Measurements from ENCODE around the gene NKX2-4.

Gene NKX2-4

DNA sequence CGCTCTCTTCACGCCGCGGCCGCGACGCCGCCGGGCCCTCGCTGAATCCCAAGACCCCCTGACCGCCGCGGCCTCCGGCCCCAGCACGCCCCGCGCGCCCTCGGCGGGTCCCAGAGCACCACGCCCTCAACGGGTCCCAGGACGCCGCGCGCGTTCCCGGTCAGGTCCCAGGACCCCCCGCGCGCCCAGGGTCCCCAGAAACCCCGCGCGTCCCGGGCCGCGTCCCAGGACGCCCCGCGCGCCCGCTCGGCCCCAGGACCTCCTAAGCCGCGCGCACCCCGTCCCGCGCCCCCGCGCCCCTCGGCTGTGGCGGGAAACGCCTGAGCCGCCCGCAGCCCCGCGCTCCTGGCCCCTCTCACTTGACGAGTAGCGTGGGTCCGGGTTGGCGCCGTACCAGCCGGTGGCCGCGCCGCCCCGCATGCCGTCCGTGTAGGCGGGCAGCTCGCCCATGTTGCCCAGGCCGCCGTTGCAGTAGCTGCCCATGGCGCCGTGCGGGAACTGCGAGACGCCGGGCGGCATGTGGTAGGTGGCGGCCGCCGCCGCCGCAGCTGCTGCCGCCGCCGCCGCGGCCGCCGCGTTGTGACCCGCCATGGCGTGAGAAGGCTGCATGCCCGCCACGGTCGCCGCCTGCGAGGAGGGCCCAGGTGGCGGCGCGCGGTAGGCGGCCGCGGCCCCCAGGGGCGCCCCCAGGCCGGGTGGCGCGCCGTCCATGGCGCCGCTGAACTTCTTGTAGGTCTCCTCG is 556 bp downstream of the NKX2-4 start:
- TF ChIP-seq, protein P1, sequence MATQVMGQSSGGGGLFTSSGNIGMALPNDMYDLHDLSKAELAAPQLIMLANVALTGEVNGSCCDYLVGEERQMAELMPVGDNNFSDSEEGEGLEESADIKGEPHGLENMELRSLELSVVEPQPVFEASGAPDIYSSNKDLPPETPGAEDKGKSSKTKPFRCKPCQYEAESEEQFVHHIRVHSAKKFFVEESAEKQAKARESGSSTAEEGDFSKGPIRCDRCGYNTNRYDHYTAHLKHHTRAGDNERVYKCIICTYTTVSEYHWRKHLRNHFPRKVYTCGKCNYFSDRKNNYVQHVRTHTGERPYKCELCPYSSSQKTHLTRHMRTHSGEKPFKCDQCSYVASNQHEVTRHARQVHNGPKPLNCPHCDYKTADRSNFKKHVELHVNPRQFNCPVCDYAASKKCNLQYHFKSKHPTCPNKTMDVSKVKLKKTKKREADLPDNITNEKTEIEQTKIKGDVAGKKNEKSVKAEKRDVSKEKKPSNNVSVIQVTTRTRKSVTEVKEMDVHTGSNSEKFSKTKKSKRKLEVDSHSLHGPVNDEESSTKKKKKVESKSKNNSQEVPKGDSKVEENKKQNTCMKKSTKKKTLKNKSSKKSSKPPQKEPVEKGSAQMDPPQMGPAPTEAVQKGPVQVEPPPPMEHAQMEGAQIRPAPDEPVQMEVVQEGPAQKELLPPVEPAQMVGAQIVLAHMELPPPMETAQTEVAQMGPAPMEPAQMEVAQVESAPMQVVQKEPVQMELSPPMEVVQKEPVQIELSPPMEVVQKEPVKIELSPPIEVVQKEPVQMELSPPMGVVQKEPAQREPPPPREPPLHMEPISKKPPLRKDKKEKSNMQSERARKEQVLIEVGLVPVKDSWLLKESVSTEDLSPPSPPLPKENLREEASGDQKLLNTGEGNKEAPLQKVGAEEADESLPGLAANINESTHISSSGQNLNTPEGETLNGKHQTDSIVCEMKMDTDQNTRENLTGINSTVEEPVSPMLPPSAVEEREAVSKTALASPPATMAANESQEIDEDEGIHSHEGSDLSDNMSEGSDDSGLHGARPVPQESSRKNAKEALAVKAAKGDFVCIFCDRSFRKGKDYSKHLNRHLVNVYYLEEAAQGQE (IDR thresholded peaks at IDR 0.05; ENCODE audit: low read depth) = no peak
- TF ChIP-seq, protein P2, sequence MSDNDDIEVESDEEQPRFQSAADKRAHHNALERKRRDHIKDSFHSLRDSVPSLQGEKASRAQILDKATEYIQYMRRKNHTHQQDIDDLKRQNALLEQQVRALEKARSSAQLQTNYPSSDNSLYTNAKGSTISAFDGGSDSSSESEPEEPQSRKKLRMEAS (IDR thresholded peaks at IDR 0.05) = peak; percentile 47; the same call in 1 of the 2 replicates
- TF ChIP-seq NFIC (IDR thresholded peaks at IDR 0.05) (no peak), TCF12 (IDR thresholded peaks at IDR 0.05; ENCODE audit: low read depth) (no peak)

DNA sequence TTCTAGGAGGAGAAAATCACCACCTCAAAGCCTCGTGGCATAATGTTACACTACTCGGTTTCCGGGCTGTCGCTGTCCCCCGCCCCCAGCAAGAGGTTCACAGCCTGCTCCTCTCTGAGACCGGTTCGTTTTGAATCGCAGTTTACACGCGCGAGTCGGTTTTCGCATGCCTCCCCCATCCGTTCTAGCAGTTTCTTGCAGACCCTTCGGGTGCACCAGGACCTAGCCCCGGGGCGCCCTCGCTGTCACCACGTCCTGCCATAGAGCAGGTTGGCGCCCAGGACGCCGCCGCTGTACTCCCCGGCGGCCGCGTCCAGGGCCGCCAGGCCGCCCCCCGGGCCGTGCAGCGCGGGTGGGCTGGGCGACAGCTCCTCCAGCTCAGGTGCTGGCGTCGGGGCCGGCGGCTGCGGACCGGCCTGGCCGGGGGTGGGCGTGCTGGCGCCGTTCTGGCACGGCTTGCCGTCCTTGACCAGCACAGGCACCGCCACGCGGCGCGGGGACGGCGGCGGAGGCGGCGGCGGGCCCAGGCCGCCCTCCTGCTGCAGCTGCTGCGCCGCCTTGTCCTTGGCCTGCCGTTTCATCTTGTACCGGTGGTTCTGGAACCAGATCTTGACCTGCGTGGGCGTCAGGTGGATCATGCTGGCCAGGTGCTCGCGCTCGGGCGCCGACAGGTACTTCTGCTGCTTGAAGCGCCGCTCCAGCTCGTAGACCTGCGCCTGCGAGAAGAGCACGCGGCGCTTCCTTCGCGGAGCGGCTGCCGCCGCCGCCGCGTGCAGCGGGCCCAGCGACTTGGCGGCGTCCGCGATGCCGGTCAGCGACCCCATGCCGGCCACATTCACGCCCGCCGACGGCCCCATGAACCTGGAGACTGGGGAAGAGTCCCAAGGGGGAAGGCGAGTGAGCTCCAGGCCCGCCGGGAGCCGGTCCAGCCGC is 1.4 kb downstream of the NKX2-4 start:
- TF ChIP-seq NFIC (IDR thresholded peaks at IDR 0.05) (no peak), ZBTB7A (IDR thresholded peaks at IDR 0.05; ENCODE audit: low read depth) (no peak)

DNA sequence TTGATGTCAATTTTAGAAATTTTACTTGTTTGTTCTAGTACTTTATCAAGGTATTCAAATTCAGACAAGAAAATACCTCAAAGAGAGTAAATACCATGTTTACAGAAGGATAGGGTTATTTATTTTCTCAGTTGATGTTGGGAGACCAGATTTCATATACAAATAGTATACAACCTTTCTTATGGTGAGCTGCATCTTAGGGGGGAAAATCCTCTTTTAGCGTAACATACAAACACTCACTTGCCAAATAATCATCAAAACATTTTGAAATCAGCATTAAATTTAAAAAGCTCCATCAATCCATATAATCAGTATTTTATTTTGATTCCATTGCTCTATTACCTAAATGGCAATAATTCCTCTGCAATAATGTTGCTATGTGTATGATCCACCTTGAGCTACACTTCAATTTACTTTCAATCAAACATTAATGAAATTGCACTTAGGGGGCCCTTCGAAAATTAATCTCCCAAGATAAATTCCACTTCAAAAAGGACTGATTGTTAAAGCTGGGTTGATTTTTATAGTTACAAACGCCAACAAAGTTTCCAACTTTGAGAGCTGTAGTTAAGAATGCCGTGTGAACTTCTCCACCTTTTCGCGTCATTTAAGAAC is 2.2 kb downstream of the NKX2-4 start:
- TF ChIP-seq TCF12 (IDR thresholded peaks at IDR 0.05; ENCODE audit: low read depth) = no peak
- TF ChIP-seq TAF1 (IDR thresholded peaks at IDR 0.05; ENCODE audit: low read depth) = no peak
- TF ChIP-seq, protein P3, sequence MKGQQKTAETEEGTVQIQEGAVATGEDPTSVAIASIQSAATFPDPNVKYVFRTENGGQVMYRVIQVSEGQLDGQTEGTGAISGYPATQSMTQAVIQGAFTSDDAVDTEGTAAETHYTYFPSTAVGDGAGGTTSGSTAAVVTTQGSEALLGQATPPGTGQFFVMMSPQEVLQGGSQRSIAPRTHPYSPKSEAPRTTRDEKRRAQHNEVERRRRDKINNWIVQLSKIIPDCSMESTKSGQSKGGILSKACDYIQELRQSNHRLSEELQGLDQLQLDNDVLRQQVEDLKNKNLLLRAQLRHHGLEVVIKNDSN (IDR thresholded peaks at IDR 0.05) = no peak
- TF ChIP-seq CREB1 (IDR thresholded peaks at IDR 0.05; ENCODE audit: low read depth) = no peak
- TF ChIP-seq ZBTB7A (IDR thresholded peaks at IDR 0.05; ENCODE audit: low read depth) = no peak
- TF ChIP-seq CEBPB (IDR thresholded peaks at IDR 0.05) = no peak
- no peak for TF ChIP-seq EP300 (IDR thresholded peaks at IDR 0.05; ENCODE audit: borderline replicate concordance)
- no peak for TF ChIP-seq YY1 (IDR thresholded peaks at IDR 0.05; ENCODE audit: low read depth)
- TF ChIP-seq RAD21 (IDR thresholded peaks at IDR 0.05; ENCODE audit: low read depth) = no peak
- TF ChIP-seq, protein P2 (IDR thresholded peaks at IDR 0.05) = no peak
- no peak for TF ChIP-seq FOXM1 (IDR thresholded peaks at IDR 0.05; ENCODE audit: borderline replicate concordance, low read depth)
- TF ChIP-seq TEAD4 (IDR thresholded peaks at IDR 0.05) = no peak

DNA sequence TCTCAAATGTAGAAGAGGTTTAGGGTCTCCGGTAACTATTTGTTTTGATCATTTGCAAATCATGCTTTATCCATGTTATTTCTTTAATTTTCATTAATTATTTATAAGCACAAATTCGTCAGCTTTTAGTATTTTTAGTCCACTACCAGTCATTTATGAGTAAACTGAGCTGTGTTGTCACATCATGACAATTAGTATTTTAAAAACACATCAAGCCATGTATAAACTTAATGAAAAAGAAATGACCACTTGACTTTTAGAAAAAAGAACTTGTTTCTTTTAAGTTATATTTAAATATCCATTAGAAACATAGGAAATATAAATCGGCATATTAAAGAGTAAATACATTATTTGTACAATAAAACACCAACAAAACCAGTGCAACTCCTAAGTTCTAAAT is 2.8 kb downstream of the NKX2-4 start:
- no peak for TF ChIP-seq CEBPB (IDR thresholded peaks at IDR 0.05)
- no peak for TF ChIP-seq ZBTB7A (IDR thresholded peaks at IDR 0.05; ENCODE audit: low read depth)
- no peak for TF ChIP-seq EP300 (IDR thresholded peaks at IDR 0.05; ENCODE audit: borderline replicate concordance)
- no peak for TF ChIP-seq TEAD4 (IDR thresholded peaks at IDR 0.05)
- TF ChIP-seq, protein P3 (IDR thresholded peaks at IDR 0.05) = no peak
- TF ChIP-seq YY1 (IDR thresholded peaks at IDR 0.05; ENCODE audit: low read depth) = no peak
- TF ChIP-seq, protein P1 (IDR thresholded peaks at IDR 0.05; ENCODE audit: low read depth) = no peak
- TF ChIP-seq FOXM1 (IDR thresholded peaks at IDR 0.05; ENCODE audit: borderline replicate concordance, low read depth) = no peak
- TF ChIP-seq TCF12 (IDR thresholded peaks at IDR 0.05; ENCODE audit: low read depth) = no peak
- no peak for TF ChIP-seq RAD21 (IDR thresholded peaks at IDR 0.05; ENCODE audit: low read depth)
- no peak for TF ChIP-seq EGR1 (IDR thresholded peaks at IDR 0.05)
- no peak for TF ChIP-seq CREB1 (IDR thresholded peaks at IDR 0.05; ENCODE audit: low read depth)
- TF ChIP-seq, protein P2 (IDR thresholded peaks at IDR 0.05) = no peak
- TF ChIP-seq TAF1 (IDR thresholded peaks at IDR 0.05; ENCODE audit: low read depth) = no peak
- TF ChIP-seq NFIC (IDR thresholded peaks at IDR 0.05) = no peak

Data from Ishikawa (cell line).